A549 (cell line): ENCODE measurements around the gene ZNF407. TPM values are rescaled to one million over a fixed set of nuclear protein-coding genes. Genes with fewer than 3 reads are reported as not detected.
A peak's percentile ranks its signal among the peaks of the same experiment; 100 is the strongest.

Experiments used
- ATAC-seq, 2 experiments: fragments of 200-7000 bp in 1 of 2; fragments of >200 bp in 1 of 2; cut with Nextera tagmentation in 1 of 2; cut with Tn5 transposase in 1 of 2; 3 replicates each; pipeline versions ENCODE4 v1.8.0 to v1.9.1; 2018 to 2020; ENCODE audit warnings: mild to moderate bottlenecking in 1 of 2, moderate library complexity in 1 of 2
- CTCF ChIA-PET: fragments of 300-600 bp; sonication (Branson Sonifier 250); formaldehyde crosslinking; extraction: SDS; loops from one replicate; lab custom pipeline; 2021; ENCODE audit warnings: antibody characterized with exemption, inconsistent platforms; lab: Yijun Ruan, JAX
- POLR2A ChIA-PET: fragments of 350-600 bp; formaldehyde crosslinking; extraction: SDS; loops from one replicate; lab custom pipeline; 2021; ENCODE audit warnings: antibody characterized with exemption, inconsistent platforms; lab: Yijun Ruan, JAX
- DNase-seq, 2 experiments: peaks; one replicate each; pipeline versions ENCODE4 v3.0.0 to v3.0.0-alpha.2; 2011 to 2016; ENCODE audit warnings: low read depth in 1 of 2, low spot score in 1 of 2
- FAIRE-seq: peaks from 2 replicates; lab custom pipeline; 2011; peaks lifted over from hg19 to GRCh38; lab: Jason Lieb, UNC
- H3K27ac ChIP-seq, 2 experiments: fragments of >200 bp; sonication (Bioruptor Twin); formaldehyde crosslinking; 3 replicates each; pipeline ENCODE4 v1.5.1; 2016 to 2017
- H3K4me1 ChIP-seq: fragments of >200 bp; sonication (Bioruptor Twin); formaldehyde crosslinking; 3 replicates; pipeline ENCODE4 v1.6.1; 2016
- H3K4me2 ChIP-seq: fragments of >200 bp; sonication (Bioruptor Twin); formaldehyde crosslinking; 3 replicates; pipeline ENCODE4 v1.6.1; 2016
- H3K4me3 ChIP-seq: fragments of >200 bp; sonication (Bioruptor Twin); formaldehyde crosslinking; 3 replicates; pipeline ENCODE4 v1.5.1; 2016
- H3K9me3 ChIP-seq: fragments of >200 bp; sonication (Bioruptor Twin); formaldehyde crosslinking; 3 replicates; pipeline ENCODE4 v1.6.1; 2016
- CBX8 ChIP-seq: fragments of 200-600 bp; sonication (generic); IDR thresholded peaks from 2 replicates; pipeline ENCODE4 v1.6.1; 2016
- CEBPB ChIP-seq, 2 experiments: fragments of >200 bp in 1 of 2; sonication (Bioruptor Twin) in 1 of 2; formaldehyde crosslinking in 1 of 2; IDR thresholded peaks; 2 replicates each; pipeline ENCODE4 v1.6.1; 2012 to 2016
- CHD2 ChIP-seq: fragments of 150-350 bp; IDR thresholded peaks from 2 replicates; pipeline ENCODE4 v1.6.1; 2014; ENCODE audit warnings: low read length; ENCODE audit not compliant: partially characterized antibody
- EHMT2 ChIP-seq: fragments of 200-600 bp; sonication (generic); IDR thresholded peaks from 2 replicates; pipeline ENCODE4 v1.6.1; 2016; ENCODE audit warnings: antibody characterized with exemption, low read depth, mild to moderate bottlenecking, moderate library complexity
- FOXS1 ChIP-seq: fragments of 250-450 bp; sonication (Bioruptor Pico); IDR thresholded peaks from 2 replicates; pipeline ENCODE4 v1.5.0; 2020; ENCODE audit warnings: mild to moderate bottlenecking, moderate library complexity
- HES2 ChIP-seq: fragments of >200 bp; sonication (Bioruptor Twin); formaldehyde crosslinking; IDR thresholded peaks from 2 replicates; pipeline ENCODE4 v1.6.1; 2016
- HEYL ChIP-seq: fragments of 250-450 bp; sonication (Bioruptor Pico); IDR thresholded peaks from 2 replicates; pipeline ENCODE4 v1.8.0; 2021; ENCODE audit warnings: mild to moderate bottlenecking, moderate library complexity
- HOXA7 ChIP-seq: fragments of 250-450 bp; sonication (Bioruptor Pico); IDR thresholded peaks from 2 replicates; pipeline ENCODE4 v1.5.0; 2020; ENCODE audit warnings: mild to moderate bottlenecking, moderate library complexity
- HOXB13 ChIP-seq: fragments of 250-450 bp; sonication (Bioruptor Pico); IDR thresholded peaks from 2 replicates; pipeline ENCODE4 v1.5.0; 2020; ENCODE audit warnings: low read depth, mild to moderate bottlenecking, moderate library complexity
- HOXB5 ChIP-seq: fragments of 250-450 bp; sonication (Bioruptor Pico); IDR thresholded peaks from 2 replicates; pipeline ENCODE4 v1.5.0; 2020; ENCODE audit warnings: mild to moderate bottlenecking, moderate library complexity
- JUN ChIP-seq, 2 experiments: fragments of >200 bp; sonication (Bioruptor Twin); formaldehyde crosslinking; IDR thresholded peaks; 2 replicates in 1 of 2; 3 replicates in 1 of 2; pipeline ENCODE4 v1.6.1; 2016 to 2017
- KDM5A ChIP-seq: fragments of 200-600 bp; sonication (generic); IDR thresholded peaks from 2 replicates; pipeline ENCODE4 v1.6.1; 2016; ENCODE audit warnings: antibody characterized with exemption, mild to moderate bottlenecking
- MAFK ChIP-seq: fragments of 450-650 bp; IDR thresholded peaks from 2 replicates; pipeline ENCODE4 v1.6.1; 2014; ENCODE audit not compliant: partially characterized antibody
- MAZ ChIP-seq: fragments of 150-350 bp; IDR thresholded peaks from 2 replicates; pipeline ENCODE4 v1.6.1; 2014; ENCODE audit warnings: antibody characterized with exemption, low read depth, low read length, borderline replicate concordance
- MYC ChIP-seq: IDR thresholded peaks from 2 replicates; pipeline ENCODE4 v1.6.1; 2012; ENCODE audit warnings: mild to moderate bottlenecking, inconsistent platforms, low read length, improper control_type of control experiment, borderline replicate concordance
- NR3C1 ChIP-seq: fragments of >200 bp; sonication (Bioruptor Twin); formaldehyde crosslinking; IDR thresholded peaks from 3 replicates; pipeline ENCODE4 v1.6.1; 2017
- PBX3 ChIP-seq: IDR thresholded peaks from 2 replicates; pipeline ENCODE4 v1.6.1; 2012
- POLR2AphosphoS2 ChIP-seq: conservative IDR thresholded peaks from 2 replicates; pipeline ENCODE4 v1.6.1; 2012; ENCODE audit warnings: low read length, improper control_type of control experiment, inconsistent platforms
- RAD21 ChIP-seq, 2 experiments: fragments of >200 bp in 1 of 2; sonication (Bioruptor Twin) in 1 of 2; formaldehyde crosslinking in 1 of 2; IDR thresholded peaks in 1 of 2; conservative IDR thresholded peaks in 1 of 2; 2 replicates in 1 of 2; 3 replicates in 1 of 2; pipeline ENCODE4 v1.6.1; 2012 to 2018; ENCODE audit warnings: inconsistent platforms in 1 of 2
- RCOR1 ChIP-seq: fragments of 150-350 bp; IDR thresholded peaks from 2 replicates; pipeline ENCODE4 v1.6.1; 2014; ENCODE audit warnings: antibody characterized with exemption, low read length, low read depth
- ZNF302 ChIP-seq: fragments of 250-450 bp; sonication (Bioruptor Pico); IDR thresholded peaks from 2 replicates; pipeline ENCODE4 v1.9.0; 2021; ENCODE audit warnings: inconsistent platforms, mild to moderate bottlenecking, moderate library complexity
- ZSCAN20 ChIP-seq: fragments of 250-450 bp; sonication (Bioruptor Pico); IDR thresholded peaks from 2 replicates; pipeline ENCODE4 v1.8.0; 2022; ENCODE audit warnings: mild to moderate bottlenecking, moderate library complexity
- WGBS: methylation state at CpG from one replicate; pipeline ENCODE4 v1.1.6; 2017; ENCODE audit errors: missing lambda C conversion rate; 5-methylcytosine and 5-hydroxymethylcytosine counted together
- polyA plus RNA-seq, 4 experiments: library from polyadenylated mRNA; depleted of rRNA in 3 of 4; stranded (reverse); fragments of >200 nt; fragmentation: RNase III in 1 of 4; extraction: RNeasy Plus Mini Kit Qiagen cat#74134 plus additional on column Dnase treatment in 1 of 4; gene quantifications; 2 replicates in 3 of 4; 3 replicates in 1 of 4; pipeline ENCODE4 v1.2.3, GENCODE V29; 2011 to 2017
- TF ChIP-seq, protein P1 (sequence below): fragments of 450-650 bp; IDR thresholded peaks from 2 replicates; pipeline ENCODE4 v1.6.1; 2014; ENCODE audit warnings: antibody characterized with exemption
- TF ChIP-seq, protein P2 (sequence below): fragments of >200 bp; sonication (Bioruptor Twin); formaldehyde crosslinking; IDR thresholded peaks from 3 replicates; pipeline ENCODE4 v1.5.1; 2016

The ZNF407 gene
- polyA plus RNA-seq, 2 of the 4 experiments (the other 2 are of a cell fraction) = 2.5 to 3.0 TPM

- Histone ChIP-seq H3K4me1 (no peaks in the 10 kb centered on the region), H3K4me3 (no peak overlapping the region), H3K4me2 (no peak overlapping the region), H3K27ac (no peak overlapping the region), H3K9me3 (no peaks in the 10 kb centered on the region)
- 76% methylated on average over 19 of the region's 19 CpGs for WGBS
- CTCF ChIA-PET = no interaction called here
- FAIRE-seq (no peak), ATAC-seq (no peak), DNase-seq (no peak)
- TF ChIP-seq MAZ (no peak), HEYL (CRISPR knock-in tag) (no peak), KDM5A (no peak), ZNF302 (CRISPR knock-in tag) (no peak), MYC (no peak), PBX3 (no peak), HOXB5 (CRISPR knock-in tag) (no peak), JUN (IDR thresholded peaks at IDR 0.05) (no peak), ZSCAN20 (no peak), POLR2AphosphoS2 (no peak), EHMT2 (no peak), CBX8 (no peak), HOXB13 (no peak), HES2 (no peak), FOXS1 (no peak), RCOR1 (no peak), RAD21 (conservative IDR thresholded peaks at IDR 0.05 in 1 of 2, IDR thresholded peaks at IDR 0.05 in 1 of 2) (no peak), NR3C1 (no peak)
- TF ChIP-seq, protein P1, sequence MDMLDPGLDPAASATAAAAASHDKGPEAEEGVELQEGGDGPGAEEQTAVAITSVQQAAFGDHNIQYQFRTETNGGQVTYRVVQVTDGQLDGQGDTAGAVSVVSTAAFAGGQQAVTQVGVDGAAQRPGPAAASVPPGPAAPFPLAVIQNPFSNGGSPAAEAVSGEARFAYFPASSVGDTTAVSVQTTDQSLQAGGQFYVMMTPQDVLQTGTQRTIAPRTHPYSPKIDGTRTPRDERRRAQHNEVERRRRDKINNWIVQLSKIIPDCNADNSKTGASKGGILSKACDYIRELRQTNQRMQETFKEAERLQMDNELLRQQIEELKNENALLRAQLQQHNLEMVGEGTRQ = no peak
- TF ChIP-seq, protein P2, sequence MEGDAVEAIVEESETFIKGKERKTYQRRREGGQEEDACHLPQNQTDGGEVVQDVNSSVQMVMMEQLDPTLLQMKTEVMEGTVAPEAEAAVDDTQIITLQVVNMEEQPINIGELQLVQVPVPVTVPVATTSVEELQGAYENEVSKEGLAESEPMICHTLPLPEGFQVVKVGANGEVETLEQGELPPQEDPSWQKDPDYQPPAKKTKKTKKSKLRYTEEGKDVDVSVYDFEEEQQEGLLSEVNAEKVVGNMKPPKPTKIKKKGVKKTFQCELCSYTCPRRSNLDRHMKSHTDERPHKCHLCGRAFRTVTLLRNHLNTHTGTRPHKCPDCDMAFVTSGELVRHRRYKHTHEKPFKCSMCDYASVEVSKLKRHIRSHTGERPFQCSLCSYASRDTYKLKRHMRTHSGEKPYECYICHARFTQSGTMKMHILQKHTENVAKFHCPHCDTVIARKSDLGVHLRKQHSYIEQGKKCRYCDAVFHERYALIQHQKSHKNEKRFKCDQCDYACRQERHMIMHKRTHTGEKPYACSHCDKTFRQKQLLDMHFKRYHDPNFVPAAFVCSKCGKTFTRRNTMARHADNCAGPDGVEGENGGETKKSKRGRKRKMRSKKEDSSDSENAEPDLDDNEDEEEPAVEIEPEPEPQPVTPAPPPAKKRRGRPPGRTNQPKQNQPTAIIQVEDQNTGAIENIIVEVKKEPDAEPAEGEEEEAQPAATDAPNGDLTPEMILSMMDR = no peak
- POLR2A ChIA-PET = no interaction called here
Observed at GRCh38 chr18:74994502-74995418, 397.1 kb downstream of the ZNF407 start.

GRCh38 chr18:74995419-74995736 is 397.7 kb downstream of the ZNF407 start:
- ATAC-seq (no peak), DNase-seq (no peak), FAIRE-seq (no peak)
- Histone ChIP-seq H3K4me3 (no peak overlapping the region), H3K4me1 (no peaks in the 10 kb centered on the region), H3K4me2 (no peak overlapping the region), H3K9me3 (no peaks in the 10 kb centered on the region), H3K27ac (no peak overlapping the region)
- POLR2A ChIA-PET = no interaction called here
- CTCF ChIA-PET = no interaction called here
- TF ChIP-seq HOXA7 (CRISPR knock-in tag) (no peak), HES2 (no peak), MAFK (peak; percentile 88), PBX3 (no peak), CHD2 (no peak), CEBPB (IDR thresholded peaks at IDR 0.05) (no peak)
- 93% methylated on average over 2 of the region's 2 CpGs for WGBS
